K562 (cell line): ENCODE data around the gene DACT3. TPM values are rescaled to one million over a fixed set of nuclear protein-coding genes. Genes with fewer than 3 reads are reported as not detected.
A peak's percentile ranks its signal among the peaks of the same experiment; 100 is the strongest.

ENCODE experiments used
- ATAC-seq: fragments of 200-7000 bp; cut with Tn5 transposase; 3 replicates; pipeline ENCODE4 v1.9.1; 2020; ENCODE audit warnings: moderate library complexity
- BruUV-seq: library from RNA; stranded (reverse); fragments of 400-500 nt; replicated peaks from 2 replicates; lab custom pipeline; 2021; lab: Mats Ljungman, UMichigan
- CTCF ChIA-PET: fragments of 300-600 bp; formaldehyde crosslinking; extraction: SDS; loops from one replicate; lab custom pipeline; 2021; ENCODE audit warnings: low intra/inter-chr PET ratio; lab: Yijun Ruan, JAX
- POLR2A ChIA-PET: fragments of 300-600, 350-650 bp; sonication (Branson Sonifier 250); formaldehyde crosslinking; extraction: SDS; loops from one replicate; lab custom pipeline; 2021; ENCODE audit warnings: antibody characterized with exemption, inconsistent platforms; lab: Yijun Ruan, JAX
- DNase-seq, 4 experiments: peaks; one replicate each; pipeline versions ENCODE4 v3.0.0 to v3.0.0-alpha.2; 2011 to 2018; ENCODE audit warnings: low spot score in 3 of 4, mixed read lengths in 3 of 4; ENCODE audit errors: extremely low read depth in 1 of 4
- FAIRE-seq: peaks from 2 replicates; lab custom pipeline; 2011; peaks lifted over from hg19 to GRCh38; lab: Jason Lieb, UNC
- H2AFZ ChIP-seq: 2 replicates; pipeline ENCODE4 v1.6.0; 2011; ENCODE audit warnings: low read depth, low read length, control low read depth, inconsistent platforms
- H3K27ac ChIP-seq: fragments of 200-600 bp; 3 replicates; pipeline ENCODE4 v1.8.0; 2011; ENCODE audit warnings: low read depth, mild to moderate bottlenecking, control low read depth, inconsistent platforms, low read length, moderate library complexity, mixed read lengths; ENCODE audit errors: extremely low read depth
- H3K27me3 ChIP-seq, 2 experiments: fragments of 300-600 bp in 1 of 2; 2 replicates in 1 of 2; 3 replicates in 1 of 2; pipeline versions ENCODE4 v1.6.0 to v1.8.0; 2011; ENCODE audit warnings: inconsistent platforms in 2 of 2, low read length in 2 of 2, mild to moderate bottlenecking in 1 of 2, mixed read lengths in 1 of 2, moderate library complexity in 1 of 2; ENCODE audit not compliant: control insufficient read depth in 2 of 2, insufficient read depth in 2 of 2
- H3K36me3 ChIP-seq: fragments of 300-600 bp; 3 replicates; pipeline ENCODE4 v1.8.0; 2011; ENCODE audit warnings: mild to moderate bottlenecking, low read length, inconsistent platforms; ENCODE audit not compliant: control insufficient read depth, insufficient read depth
- H3K4me1 ChIP-seq, 2 experiments: fragments of 200-600 bp in 1 of 2; replicated peaks in 1 of 2; 2 replicates in 1 of 2; 3 replicates in 1 of 2; pipeline versions ENCODE4 v1.5.1 to v1.8.0; 2011; ENCODE audit warnings: inconsistent platforms in 2 of 2, low read length in 2 of 2, mild to moderate bottlenecking in 1 of 2, mixed read lengths in 1 of 2, moderate library complexity in 1 of 2; ENCODE audit not compliant: control insufficient read depth in 2 of 2, insufficient read depth in 2 of 2
- H3K4me2 ChIP-seq: 2 replicates; pipeline ENCODE4 v1.6.1; 2011; ENCODE audit warnings: low read length, control low read depth, inconsistent platforms, mixed read lengths; ENCODE audit not compliant: insufficient read depth
- H3K4me3 ChIP-seq: fragments of 200-600 bp; sonication (generic), shearing (Covaris generic); 2 replicates; pipeline ENCODE4 v1.5.1; 2016; ENCODE audit warnings: control low read depth, inconsistent platforms
- H3K79me2 ChIP-seq: fragments of 200-600 bp; 3 replicates; pipeline ENCODE4 v1.8.0; 2011; ENCODE audit warnings: low read length, inconsistent platforms; ENCODE audit not compliant: control insufficient read depth, insufficient read depth
- H3K9ac ChIP-seq, 2 experiments: 2 replicates each; pipeline versions ENCODE4 v1.6.0 to v1.6.1; 2011; ENCODE audit warnings: low read depth in 2 of 2, low read length in 2 of 2, control low read depth in 1 of 2, inconsistent platforms in 1 of 2, mild to moderate bottlenecking in 1 of 2, mixed read lengths in 1 of 2; ENCODE audit not compliant: insufficient read depth in 1 of 2
- H3K9me1 ChIP-seq: one replicate; pipeline ENCODE4 v1.6.0; 2011; ENCODE audit warnings: inconsistent platforms, mild to moderate bottlenecking, low read length, moderate library complexity; ENCODE audit not compliant: control insufficient read depth, insufficient read depth
- H3K9me3 ChIP-seq: replicated peaks from 2 replicates; pipeline ENCODE4 v1.5.1; 2011; ENCODE audit warnings: low read depth, low read length, inconsistent platforms; ENCODE audit not compliant: control insufficient read depth, insufficient read depth
- H4K20me1 ChIP-seq: replicated peaks from 2 replicates; pipeline ENCODE4 v1.6.1; 2011; ENCODE audit warnings: low read length, inconsistent platforms, mixed read lengths; ENCODE audit not compliant: control insufficient read depth, insufficient read depth
- EP300 ChIP-seq: IDR thresholded peaks from 2 replicates; pipeline ENCODE4 v1.6.1; 2012; ENCODE audit warnings: low read length, improper control_type of control experiment
- HDAC2 ChIP-seq: fragments of 450-650 bp; IDR thresholded peaks from 2 replicates; pipeline ENCODE4 v1.6.1; 2016; ENCODE audit warnings: mild to moderate bottlenecking
- ZBTB33 ChIP-seq: sonication (generic); formaldehyde crosslinking; IDR thresholded peaks from 2 replicates; pipeline ENCODE4 v1.8.1; 2023; ENCODE audit warnings: mild to moderate bottlenecking, missing genetic modification reagents
- WGBS: fragments of 100-300 bp; shearing (Covaris generic); methylation state at CpG from one replicate; pipeline ENCODE4 v1.1.6; 2016; ENCODE audit warnings: low coverage, mixed read lengths; ENCODE audit not compliant: insufficient coverage; ENCODE audit errors: missing lambda C conversion rate; 5-methylcytosine and 5-hydroxymethylcytosine counted together
- in situ Hi-C: fragments of 300-500 bp; cut with MboI; formaldehyde crosslinking; loops from 4 replicates; pipeline ENCODE4 v1.15.0; 2018; ENCODE audit warnings: inconsistent platforms, mixed read lengths
- intact Hi-C: fragments of 100-400 bp; cut with micrococcal nuclease; formaldehyde crosslinking; loops from 2 replicates; pipeline ENCODE4 v1.14.2; 2022
- polyA plus RNA-seq, 8 experiments: library from polyadenylated mRNA; depleted of rRNA in 4 of 8; stranded (reverse) in 5 of 8; unstranded in 3 of 8; fragments of >200 nt; fragmentation: Nextera tagmentation in 2 of 8; fragmentation: Illumina TruSeq in 1 of 8; extraction: Ambion mirVana in 2 of 8; extraction: Trizol in 1 of 8; gene quantifications; 2 replicates each; pipeline versions ENCODE4 v1.2.1 to v1.2.3, GENCODE V29; 2011 to 2014; ENCODE audit warnings: inconsistent platforms in 1 of 8, missing spikeins in 1 of 8
- total RNA-seq, 7 experiments: library from RNA; depleted of rRNA in 6 of 7; stranded (reverse); fragments of >200 nt in 6 of 7; fragmentation: Illumina TruSeq in 2 of 7; extraction: Trizol in 2 of 7; gene quantifications; 2 replicates each; pipeline versions ENCODE4 v1.2.1 to v1.2.3, GENCODE V29; 2011 to 2021; ENCODE audit warnings: low replicate concordance in 1 of 7

The DACT3 gene
- total and polyA plus RNA-seq, 9 of the 15 experiments (the other 6 are each of a cell fraction or from before 2014, with no cell fraction given) = 0.67 to 6.5 (median 3.5) TPM

- 92% methylated on average over 29 of the region's 144 CpGs for WGBS
- Histone ChIP-seq H3K9ac (no peak overlapping the region), H3K27me3 (no peaks in the 10 kb centered on the region), H3K27ac (no peak overlapping the region), H3K4me2 (no peak overlapping the region), H2AFZ (no peak overlapping the region), H4K20me1 (no peaks in the 10 kb centered on the region), H3K4me3 (no peak overlapping the region), H3K4me1 (peaks cover 0 to 8% of the 10 kb centered on the region in 2 experiments; a peak in 3 of 5 replicates), H3K79me2 (no peaks in the 10 kb centered on the region), H3K9me3 (no peaks in the 10 kb centered on the region), H3K9me1 (no peaks in the 10 kb centered on the region), H3K36me3 (no peaks in the 10 kb centered on the region)
- FAIRE-seq = no peak
- no peak for TF ChIP-seq HDAC2
- ChIA-PET POLR2A (no interaction called here), CTCF (no interaction called here)
- BruUV-seq = no TSS peak
- in situ Hi-C loops = no loop called here
- intact Hi-C loops = no loop called here
- DNase-seq = peak in 1 of 4 experiments; percentile 4
- no peak for ATAC-seq
Measured at GRCh38 chr19:46648961-46649960, 11.7 kb downstream of the DACT3 start.

- Histone ChIP-seq H3K36me3 (no peaks in the 10 kb centered on the region), H3K27me3 (no peaks in the 10 kb centered on the region), H3K4me1 (peaks cover 0 to 4% of the 10 kb centered on the region in 2 experiments; a peak in 2 of 5 replicates), H3K9ac (no peak overlapping the region), H3K9me3 (no peaks in the 10 kb centered on the region), H3K27ac (no peak overlapping the region), H3K9me1 (no peaks in the 10 kb centered on the region), H4K20me1 (no peaks in the 10 kb centered on the region), H3K4me2 (no peak overlapping the region), H3K4me3 (no peak overlapping the region), H3K79me2 (no peaks in the 10 kb centered on the region), H2AFZ (no peak overlapping the region)
- no peak for TF ChIP-seq EP300
- TF ChIP-seq ZBTB33 (CRISPR knock-in tag) = peak; percentile 87
- DNase-seq = no peak
- no peak for FAIRE-seq
- POLR2A ChIA-PET = interaction anchor here (0.6 kb wide), 1 partner anchor 9 kb away, joined by 3 read pairs; no protein-coding TSS in a partner anchor
- in situ Hi-C loops (no loop called here), intact Hi-C loops (no loop called here)
- 65% methylated on average over 15 of the region's 63 CpGs for WGBS
- CTCF ChIA-PET = no interaction called here
- ATAC-seq = no peak
- BruUV-seq = no TSS peak
Measured at GRCh38 chr19:46648060-46648960, 12.7 kb downstream of the DACT3 start.
